HG03354 (cell line): Measurements from ENCODE around the gene IL3RA.
"Not testable (repeated sequence)": the region's sequence is repeated elsewhere in the genome, so short reads cannot be mapped to it uniquely, and the experiment has no call there.

Experiments used
- ATAC-seq: cut with Tn5 transposase; IDR thresholded peaks from one replicate; pipeline ENCODE4 v1.9.1; 2021; ENCODE audit warnings: mild to moderate bottlenecking; ENCODE audit not compliant: unreplicated experiment, poor library complexity, severe bottlenecking

IL3RA gene

DNA sequence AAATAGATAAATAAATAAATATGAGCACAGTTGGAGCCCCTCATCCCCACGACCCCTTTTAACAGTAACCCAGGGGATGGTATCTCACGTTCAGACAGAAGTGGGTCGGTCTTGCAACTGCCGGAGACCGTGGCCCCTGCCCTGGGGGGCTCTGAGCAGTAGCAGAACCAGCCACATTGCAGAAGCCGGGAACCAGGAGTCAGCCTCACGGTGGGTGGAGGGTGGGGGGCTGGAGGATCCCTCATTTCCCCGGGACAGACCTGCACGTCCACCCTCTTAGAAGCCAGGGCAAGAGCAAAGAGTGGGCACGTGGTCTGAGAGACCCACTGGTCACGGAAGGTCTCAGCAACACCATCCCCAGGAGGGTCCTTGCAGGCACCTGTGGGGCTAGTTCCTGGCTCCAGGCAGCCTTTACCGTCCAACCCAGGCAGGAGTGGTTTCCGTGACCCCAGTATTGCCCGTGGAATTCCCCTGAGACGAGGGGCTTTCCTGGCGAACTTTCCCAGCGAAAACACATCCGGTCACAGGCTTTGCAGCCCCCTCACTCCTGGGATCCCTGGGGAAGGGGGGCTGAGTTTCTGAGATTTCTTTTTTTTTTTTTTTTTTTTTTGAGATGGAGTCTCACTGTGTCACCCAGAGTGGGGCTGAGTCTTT is 8.8 kb upstream of the IL3RA start:
- ATAC-seq = peak; percentile 41

DNA sequence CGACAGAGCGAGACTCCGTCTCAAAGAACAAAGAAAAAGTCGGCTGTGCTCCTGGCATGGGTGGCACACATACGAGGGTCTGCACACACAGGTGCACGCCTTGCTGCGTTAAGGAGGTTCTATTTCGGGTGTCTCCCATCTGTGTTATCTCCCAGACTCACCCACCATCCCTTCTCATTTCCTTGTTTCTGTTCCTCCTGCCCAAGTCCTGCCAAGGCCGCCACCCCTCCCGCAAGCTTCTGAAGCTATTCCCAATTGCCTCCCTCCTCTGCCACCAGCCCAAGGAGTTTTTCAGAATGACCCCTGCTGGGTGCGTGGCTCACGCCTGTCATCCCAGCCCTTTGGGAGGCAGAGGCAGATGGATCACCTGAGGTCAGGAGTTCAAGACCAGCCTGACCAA is 6.0 kb upstream of the IL3RA start:
- no peak for ATAC-seq

DNA sequence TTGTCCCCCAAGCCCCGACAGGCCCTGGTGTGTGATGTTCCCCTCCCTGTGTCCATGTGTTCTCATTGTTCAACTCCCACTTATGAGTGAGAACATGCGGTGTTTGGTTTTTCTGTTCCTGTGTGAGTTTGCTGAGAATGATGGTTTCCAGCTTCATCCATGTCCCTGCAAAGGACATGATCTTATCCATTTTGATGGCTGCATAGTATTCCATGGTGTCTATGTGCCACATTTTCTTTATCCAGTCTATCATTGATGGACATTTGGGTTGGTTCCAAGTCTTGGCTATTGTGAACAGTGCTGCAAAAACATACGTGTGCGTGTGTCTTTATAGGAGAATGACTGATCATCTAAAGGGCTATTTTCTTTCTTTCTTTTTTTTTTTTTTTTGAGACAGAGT is 4.2 kb upstream of the IL3RA start:
- ATAC-seq = not testable (repeated sequence)

DNA sequence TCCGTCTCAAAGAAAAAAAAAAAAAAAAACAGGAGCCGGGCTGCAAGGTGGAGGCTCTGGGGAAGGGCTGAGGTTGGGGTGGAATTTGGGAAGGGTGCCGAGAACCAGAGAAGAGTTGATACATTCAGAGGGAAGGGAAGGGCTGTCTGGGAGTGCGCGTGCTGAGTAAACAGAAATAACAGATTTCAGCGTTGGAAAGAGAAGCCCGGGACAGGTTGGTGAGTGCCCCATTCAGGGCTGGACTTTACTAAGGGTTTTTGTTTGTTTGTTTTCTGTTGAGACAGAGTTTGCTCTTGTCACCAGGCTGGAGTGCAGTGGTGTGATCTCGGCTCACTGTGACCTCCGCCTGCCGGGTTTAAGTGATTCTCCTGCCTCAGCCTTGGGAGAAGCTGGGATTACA is 1.7 kb upstream of the IL3RA start:
- no peak for ATAC-seq

DNA sequence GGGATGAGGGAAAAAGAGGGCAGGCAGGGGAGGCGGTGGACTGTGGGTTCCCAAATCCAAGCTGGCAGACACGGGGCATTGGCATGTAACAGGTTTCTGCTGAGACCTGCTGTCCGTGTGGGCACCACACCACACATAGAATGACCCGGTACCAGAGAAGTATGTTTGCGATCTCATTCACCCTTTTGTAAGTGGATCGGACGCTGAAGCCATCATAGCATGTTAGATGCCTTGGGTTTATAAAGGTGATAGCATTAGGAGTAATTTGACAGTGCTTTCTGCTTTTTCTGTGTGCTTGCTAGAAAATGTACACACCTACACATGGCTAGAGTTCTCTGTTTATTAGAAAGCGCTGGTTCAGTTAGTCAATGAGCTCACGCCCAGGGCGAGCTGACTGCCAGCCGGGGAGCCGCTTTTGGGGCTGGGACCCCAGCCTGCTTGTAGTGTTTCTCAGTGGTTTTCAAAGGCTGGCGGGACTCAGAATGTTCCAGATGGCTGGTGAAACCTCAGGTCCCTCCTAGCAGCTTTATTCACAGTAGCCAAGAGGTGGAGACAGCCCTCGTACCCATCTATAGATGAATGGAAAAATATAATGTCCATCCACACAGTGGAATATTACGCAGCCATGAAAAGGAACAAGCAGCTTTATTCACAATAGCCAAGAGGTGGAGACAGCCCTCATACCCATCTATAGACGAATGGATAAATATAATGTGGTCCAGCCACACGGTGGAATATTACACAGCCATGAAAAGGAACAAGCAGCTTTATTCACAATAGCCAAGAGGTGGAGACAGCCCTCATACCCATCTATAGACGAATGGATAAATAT is 579 bp downstream of the IL3RA start:
- peak; percentile 46 for ATAC-seq

- ATAC-seq = no peak
These were observed 5.1 kb downstream of the IL3RA start for GRCh38 chrX:1341545-1342184.

DNA sequence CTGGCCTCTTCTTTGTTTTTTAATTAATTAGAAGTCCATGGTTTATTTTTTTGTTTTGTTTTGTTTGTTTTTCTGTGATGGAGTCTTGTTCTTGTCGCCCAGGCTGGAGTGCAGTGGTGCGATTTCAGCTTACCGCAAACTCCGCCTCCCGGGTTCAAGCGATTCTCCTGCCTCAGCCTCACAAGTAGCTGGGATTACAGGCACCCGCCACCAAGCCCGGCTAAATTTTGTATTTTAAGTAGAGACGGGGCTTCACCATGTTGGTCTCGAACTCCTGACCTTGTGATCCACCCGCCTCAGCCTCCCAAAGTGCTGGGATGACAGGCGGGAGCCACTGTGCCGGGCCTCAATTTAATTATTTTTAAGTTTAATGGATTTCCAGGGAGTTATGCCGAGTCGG is 13.0 kb downstream of the IL3RA start:
- ATAC-seq = not testable (repeated sequence)

DNA sequence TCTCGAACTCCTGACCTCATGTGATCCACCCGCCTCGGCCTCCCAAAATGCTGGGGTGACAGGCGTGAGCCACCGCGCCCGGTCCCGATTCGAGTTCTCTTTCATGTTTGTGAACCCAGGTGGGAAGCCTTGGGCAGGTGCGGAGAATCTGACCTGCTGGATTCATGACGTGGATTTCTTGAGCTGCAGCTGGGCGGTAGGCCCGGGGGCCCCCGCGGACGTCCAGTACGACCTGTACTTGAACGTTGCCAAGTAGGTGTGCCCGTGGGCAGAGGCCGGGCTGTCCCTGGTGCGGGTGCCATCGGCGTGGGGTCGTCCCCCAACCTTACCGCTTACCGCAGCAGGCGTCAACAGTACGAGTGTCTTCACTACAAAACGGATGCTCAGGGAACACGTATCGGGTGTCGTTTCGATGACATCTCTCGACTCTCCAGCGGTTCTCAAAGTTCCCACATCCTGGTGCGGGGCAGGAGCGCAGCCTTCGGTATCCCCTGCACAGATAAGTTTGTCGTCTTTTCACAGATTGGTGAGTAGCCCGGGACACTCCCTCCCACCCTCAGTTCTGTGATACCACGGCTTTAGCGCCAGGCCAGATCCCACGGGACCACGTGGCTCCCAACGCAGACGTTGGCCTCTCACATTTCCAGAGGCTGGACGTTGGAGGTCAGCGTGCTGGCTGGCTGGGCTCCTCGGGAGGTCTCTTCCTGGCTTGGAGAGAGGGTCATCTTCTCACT is 15.6 kb downstream of the IL3RA start:
- ATAC-seq = no peak

DNA sequence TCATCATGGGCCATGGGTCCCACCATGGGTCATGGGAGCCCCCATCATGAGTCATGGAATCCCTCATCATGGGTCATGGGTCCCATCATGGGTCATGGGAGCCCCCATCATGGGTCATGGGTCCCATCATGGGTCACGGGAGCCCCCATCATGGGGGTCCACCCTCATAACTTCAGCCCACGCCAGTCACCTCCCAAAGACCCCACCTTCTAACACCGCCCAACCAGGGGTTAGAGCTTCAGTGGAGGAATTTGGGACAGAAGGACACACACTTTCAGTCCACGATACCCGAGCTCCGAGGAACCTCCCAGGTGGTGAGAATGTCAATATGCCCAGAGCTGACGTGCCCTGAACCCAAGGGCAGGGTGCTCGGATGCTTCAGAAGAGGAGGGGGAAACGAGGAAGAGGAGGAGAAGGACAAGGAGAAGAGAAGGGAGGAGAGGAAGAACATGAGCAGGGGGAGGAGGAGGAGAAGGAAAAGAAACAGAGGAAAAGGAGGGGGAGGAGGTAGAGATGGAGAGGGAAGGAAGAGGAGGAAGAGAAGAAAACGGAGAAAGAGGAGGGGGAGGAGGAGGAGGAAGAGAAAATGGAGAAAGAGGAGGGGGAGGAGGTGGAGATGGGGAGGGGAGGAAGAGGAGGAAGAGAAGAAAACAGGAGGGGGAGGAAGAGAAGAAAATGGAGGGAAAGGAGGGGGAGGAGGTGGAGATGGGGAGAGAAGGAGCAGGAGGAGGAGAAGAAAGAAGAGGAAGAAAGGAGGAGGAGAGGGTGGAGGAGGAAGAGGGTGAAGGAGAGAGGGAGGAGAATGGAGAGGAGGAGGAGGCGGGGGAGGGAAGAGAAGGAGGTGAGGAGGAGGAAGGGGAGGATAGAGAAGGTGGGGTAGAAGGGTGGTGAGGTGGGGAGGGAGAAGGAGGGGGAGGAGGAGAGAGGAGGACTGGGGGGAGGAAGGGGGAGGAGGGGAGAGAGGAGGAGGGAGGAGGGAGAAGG is 17.7 kb downstream of the IL3RA start:
- ATAC-seq = no peak

GRCh38 chrX:1355131-1356046 is 18.8 kb downstream of the IL3RA start:
- no peak for ATAC-seq

DNA sequence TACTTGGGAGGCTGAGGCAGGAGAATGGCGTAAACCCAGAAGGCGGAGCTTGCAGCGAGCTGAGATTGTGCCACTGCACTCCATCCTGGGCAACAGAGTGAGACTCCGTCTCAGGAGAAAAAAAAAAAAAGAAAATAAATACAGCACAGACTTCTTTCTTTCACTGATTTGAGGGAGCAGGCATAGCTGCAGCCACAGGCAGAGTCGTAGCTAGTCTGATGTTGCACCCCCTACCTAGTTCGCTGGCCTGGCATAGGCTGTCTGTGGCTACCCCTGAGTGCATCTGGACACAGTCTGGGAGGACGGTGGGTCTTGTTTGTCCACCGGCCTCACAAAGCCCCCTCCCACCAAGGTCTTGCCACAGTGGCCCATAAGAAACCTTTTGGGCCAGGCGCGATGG is 21.4 kb downstream of the IL3RA start:
- no peak for ATAC-seq

- no peak for ATAC-seq
These were observed 22.4 kb downstream of the IL3RA start for GRCh38 chrX:1358793-1359476.

DNA sequence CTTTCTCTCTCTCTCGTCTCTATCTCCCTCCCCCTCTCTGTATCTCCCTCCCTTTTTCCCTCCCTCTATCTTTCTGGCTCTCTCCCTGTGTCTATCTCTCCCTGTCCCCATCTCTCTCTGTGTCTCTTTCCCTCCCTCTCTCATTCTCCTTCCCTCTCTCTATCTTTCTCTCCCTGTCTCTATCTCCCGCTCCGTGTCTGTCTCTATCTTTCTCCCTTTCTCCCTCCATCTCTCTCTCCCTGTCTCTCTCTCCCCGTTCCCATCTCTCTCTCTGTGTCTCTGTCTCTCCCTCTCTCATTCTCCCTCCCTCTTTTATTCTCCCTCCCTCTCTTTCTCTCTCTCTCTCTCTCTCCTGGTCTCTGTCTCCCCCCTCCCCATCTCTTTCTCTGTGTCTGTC is 22.9 kb downstream of the IL3RA start:
- ATAC-seq = no peak

- ATAC-seq = no peak
These were observed 23.6 kb downstream of the IL3RA start for GRCh38 chrX:1360171-1360570.

DNA sequence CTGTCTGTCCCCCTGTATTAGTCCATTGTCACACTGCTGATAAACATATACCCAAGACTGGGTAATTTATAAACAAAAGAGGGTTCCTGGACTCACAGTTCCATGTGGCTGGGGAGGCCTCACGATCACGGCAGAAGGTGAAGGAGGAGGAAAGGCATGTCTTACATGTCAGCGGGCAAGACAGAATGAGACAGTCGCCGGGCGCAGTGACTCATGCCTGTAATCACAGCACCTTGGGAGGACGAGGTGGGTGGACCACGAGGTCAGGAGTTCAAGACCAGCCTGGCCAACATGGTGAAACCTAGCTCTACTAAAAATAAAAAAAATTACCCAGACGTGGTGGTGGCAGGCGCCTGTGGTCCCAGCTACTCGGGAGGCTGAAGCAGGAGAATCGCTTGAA is 24.7 kb downstream of the IL3RA start:
- ATAC-seq = no peak

GRCh38 chrX:1361910-1362309 is 25.3 kb downstream of the IL3RA start:
- ATAC-seq = no peak

- not testable (repeated sequence) for ATAC-seq
These were observed 29.8 kb downstream of the IL3RA start for GRCh38 chrX:1366363-1366762.

DNA sequence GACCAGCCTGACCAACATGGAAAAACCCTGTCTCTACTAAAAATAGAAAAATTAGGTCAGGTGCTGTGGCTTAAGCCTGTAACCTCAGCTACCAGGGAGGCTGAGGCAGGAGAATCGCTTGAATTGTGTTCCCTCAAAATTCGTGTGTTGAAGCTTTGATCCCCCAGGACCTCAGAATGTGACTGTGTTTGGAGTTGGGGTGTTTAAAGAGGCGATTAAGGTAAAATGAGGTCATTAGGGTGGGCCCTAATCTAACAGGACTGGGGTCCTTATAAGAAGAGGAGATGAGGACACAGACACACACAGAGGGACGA is 31.8 kb downstream of the IL3RA start:
- ATAC-seq = no peak
